IPS DF 4.7 (cell line): ENCODE data around the gene ALK.

ENCODE experiments used
- DNase-seq: peaks from one replicate; pipeline ENCODE4 v3.0.0-alpha.2; 2013; ENCODE audit warnings: low spot score; ENCODE audit errors: extremely low read depth

The ALK gene

DNA sequence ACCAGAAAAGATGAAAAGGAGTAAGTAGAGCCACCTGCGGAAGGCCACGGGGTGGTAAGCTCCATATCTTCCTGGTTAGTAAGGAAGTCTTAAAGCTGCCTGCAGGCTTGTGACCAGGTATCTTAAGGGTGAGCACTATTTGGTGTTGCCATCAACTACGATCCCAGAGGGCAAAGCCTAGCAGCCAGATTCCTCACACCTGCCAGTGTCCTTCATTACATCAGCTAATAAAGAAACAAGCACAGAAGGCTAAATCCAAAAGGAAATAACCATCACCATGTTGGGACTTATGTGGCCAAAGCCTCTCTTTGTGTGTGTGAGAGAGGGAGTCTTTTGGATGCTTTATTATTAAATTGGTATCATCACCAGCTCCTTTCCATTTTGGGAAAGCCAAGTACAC is 123.5 kb downstream of the ALK start:
- DNase-seq, result no peak

- no peak for DNase-seq
These were observed 124.9 kb downstream of the ALK start for GRCh38 chr2:29796446-29796845.

- no peak for DNase-seq
These were observed 131.4 kb downstream of the ALK start for GRCh38 chr2:29789911-29790485.

DNA sequence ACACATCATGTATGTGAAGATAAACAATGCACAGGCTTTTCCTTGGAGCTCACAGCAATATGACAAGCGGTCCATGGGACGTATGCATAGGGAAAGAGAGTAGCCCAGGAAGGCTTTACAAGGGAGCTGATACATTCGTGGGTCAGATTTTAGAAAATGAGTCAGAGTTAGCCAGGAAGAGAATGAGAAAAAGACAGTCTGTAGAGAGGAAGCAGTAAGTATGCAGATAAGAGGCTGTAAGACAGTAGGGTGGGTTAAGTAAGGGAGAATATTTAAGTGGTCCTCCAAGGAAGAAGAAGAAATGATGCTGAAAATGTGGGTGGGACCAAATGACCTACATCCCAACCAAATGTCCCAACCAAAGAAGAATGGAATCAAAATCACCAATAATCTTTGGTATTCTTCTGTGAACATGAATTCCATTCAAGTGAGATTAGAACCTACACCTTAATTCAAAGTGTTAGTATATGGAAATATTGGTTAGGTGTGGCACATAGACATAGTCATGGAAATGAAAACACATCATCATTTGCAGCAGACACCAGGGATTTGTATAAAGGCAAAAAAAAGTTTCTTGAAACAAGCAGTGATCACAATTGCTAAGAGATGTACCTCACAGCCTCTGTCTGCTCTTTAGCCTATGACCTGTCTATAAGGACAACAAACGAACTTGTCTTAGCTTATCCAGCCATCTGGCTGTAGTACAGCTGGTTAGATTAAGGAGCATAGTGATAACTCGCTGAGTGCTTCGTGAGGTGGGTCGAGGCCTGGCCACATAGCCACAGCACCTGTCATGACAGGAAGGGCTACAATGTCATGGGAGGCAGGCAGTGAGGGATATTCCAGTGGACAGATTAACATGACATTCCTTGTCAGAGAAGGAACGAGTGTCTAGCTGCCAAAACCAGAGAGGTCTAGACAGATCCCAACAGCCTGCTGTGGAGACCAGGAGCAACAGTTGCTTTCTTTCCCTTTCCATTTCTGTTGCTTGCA is 133.6 kb downstream of the ALK start:
- no peak for DNase-seq

DNA sequence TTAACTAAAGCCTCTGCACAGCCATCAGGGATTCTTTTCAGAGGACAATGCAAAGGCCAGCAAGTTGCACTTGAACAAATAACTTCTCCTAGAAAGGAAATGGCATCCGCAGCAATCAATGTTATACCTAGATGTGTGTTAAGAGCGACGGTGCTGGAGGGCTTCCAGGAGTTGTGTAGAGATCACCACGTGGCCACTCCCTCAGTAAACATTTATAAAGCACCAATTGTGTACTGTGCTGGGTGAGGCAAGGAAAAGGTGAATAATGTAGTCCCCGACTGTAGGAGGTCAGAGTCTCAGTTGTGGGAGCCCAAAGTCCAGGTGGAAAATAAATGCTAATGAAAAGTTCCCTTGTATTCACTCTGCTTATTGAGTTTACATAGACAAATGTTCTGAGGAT is 135.0 kb downstream of the ALK start:
- no peak for DNase-seq

DNA sequence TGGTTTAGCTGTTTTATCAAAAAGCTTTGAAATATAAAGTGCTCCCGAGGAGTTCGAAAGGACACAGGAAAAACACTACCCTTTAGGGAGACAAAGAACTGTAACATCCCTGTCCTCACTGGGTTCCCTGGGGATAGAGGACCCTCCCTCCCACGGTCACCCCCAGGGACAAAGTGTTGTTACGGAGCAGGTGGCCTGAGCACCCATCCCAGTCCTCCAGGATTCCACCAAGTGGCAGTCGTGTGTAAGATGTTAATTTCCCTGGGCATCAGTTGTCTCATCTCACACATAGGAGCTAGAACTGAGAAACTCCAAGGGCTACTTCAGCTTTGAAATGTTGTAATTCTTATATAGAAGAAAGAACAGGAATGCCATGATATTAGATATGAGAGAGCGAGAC is 137.7 kb downstream of the ALK start:
- no peak for DNase-seq

DNA sequence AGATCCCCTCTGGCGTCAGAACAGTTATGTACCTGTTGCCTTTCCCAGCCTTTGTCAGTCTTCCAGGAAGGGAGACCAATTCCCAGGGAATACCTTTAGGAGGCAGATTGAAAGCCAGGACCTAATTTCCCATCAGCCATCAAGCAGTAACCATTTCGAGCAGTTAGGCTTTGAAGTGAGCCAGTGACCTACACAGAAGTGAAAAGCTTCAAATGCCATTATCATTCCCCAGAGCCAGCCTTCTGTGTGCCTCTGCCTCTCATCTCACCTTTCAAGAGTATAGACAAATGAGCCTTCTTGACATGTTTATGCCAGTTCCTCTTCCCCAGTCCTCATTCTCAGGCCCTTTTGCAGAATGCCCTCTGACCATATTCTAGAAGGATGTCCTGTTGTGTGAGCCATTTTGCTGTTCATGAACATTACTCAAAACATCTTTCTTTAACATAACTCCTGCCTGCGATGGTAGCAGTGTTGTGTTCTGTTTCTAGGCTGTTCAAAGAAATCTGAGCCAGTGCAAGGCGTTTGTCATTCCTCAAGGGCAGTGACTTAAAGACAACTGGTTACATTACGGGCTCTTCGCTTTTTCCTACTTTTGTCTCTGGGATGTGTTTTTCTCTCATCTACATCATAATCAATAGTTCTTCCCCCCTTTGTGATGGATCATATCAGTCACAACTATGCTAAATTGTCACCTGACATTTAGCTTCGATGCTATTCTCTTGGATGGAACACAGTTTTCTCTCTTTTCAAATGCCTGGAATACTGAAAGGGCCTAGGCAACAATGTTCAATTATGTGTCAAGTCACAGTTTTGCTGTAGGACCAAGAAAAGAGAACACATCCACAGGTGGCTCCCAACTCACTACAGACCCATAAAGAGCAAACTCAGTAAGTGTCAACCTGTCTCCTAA is 138.6 kb downstream of the ALK start:
- DNase-seq, result no peak

GRCh38 chr2:29782087-29782486 is 139.3 kb downstream of the ALK start:
- DNase-seq, result no peak

DNA sequence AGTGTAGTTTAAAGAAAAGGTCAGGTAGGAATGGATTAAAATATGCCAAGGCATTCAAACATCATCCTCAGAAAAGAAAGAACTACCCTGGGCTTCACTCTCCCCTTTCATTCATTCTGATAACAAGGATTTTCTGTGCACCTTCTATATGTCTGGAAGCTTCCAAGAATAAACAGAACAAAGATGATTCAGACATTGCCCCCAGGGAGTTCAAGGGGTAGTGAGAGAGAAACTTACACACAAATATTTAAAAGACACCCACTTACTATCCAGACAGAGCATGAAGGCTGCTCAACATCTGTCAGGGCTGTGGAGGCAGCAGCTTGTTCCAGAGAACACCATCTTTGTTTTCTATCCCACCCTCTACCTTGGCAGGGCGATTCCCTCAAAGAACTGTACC is 140.5 kb downstream of the ALK start:
- no peak for DNase-seq

DNA sequence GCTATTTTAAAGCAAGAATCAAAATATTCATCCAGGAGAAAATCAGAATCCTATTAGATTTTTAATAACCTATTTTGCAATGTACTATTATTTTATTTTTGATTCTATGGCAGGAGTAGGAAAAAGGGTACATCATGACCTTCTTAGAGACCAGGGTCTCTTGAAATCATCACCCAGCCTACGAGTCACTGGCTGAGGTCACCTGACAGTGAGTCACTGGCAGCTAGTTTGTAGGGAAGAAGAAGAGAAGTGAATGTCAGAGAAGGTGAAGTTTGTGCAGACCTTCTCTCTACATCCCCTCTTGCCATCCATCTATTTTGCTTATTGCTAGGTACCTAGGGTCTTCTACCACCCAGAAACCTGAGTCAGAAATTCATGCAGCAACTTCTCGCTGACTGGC is 144.2 kb downstream of the ALK start:
- DNase-seq, result no peak

GRCh38 chr2:29776406-29776805 is 145.0 kb downstream of the ALK start:
- DNase-seq, result no peak

GRCh38 chr2:29775937-29776336 is 145.4 kb downstream of the ALK start:
- no peak for DNase-seq

DNA sequence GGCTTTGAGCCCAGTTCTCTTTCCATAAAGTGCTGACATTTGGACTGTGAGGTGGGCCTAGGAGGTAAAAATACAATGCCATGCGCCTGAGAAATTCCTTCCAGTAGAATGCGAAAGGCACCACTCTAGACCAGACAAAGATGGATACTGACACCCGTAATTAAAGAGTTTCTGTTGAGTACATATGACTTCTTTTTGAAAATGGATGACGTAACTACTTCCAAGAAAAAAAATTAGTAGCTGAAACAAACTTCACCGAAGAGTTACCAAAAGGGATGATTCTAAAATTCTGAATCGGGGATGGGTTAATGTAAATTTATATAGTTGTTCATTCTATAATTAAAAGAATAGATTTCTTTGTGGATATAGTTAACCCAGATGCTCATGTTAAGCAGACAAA is 146.8 kb downstream of the ALK start:
- no peak for DNase-seq

GRCh38 chr2:29770846-29771245 is 150.5 kb downstream of the ALK start:
- no peak for DNase-seq

GRCh38 chr2:29769847-29770246 is 151.5 kb downstream of the ALK start:
- DNase-seq, result no peak

DNA sequence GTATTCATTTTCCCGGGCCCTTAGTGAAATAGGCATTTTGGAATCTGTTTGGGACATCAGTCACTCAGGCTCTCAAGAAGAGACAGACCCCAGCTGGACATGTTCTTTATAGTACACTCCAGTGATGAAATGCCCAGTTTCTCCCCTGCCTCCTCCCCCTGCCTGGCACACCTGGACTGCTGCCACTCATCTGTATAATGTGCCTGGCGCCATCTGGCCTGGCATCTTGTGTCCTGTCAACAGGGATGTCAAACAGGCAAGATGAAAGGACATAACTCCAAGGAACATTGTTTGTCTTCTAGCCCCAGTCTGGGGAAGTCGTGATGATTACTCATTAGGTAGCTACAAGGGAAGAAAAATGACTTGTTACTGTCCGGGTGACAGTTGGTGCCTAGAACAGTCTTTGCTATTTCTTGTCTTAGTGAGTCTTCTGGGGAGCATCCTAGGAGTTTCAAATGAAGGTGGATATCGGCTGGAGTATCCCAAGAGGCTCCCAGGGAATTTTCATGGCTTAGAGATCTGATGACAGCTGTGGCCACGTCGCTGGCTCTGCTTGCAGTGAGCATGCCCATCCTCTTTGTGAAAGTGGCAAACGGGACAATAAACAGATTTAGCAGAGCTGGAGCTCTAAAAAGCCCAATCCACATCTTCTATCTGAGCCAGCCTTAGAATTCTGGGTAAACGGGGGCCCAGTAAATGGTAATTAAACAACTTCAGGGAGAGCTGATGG is 153.6 kb downstream of the ALK start:
- DNase-seq, result no peak

GRCh38 chr2:29766191-29766590 is 155.2 kb downstream of the ALK start:
- no peak for DNase-seq

DNA sequence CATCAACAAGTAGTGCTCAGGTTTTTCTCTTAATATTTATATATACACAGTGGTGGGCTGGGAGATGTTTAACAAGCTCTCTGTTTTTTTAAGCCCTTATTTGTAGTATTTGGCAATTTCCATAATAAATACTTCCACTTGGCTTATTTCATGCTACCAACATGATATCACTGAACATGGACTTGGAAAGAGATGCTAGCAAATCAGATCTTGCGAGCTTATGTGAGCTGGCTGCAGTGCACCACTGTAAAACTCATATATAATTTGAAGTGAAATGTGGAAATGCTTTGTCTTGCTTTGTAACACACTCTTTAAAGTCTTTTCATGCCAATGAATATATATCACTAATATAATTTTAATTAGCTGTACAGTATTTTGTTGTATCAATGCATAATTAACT is 155.7 kb downstream of the ALK start:
- DNase-seq, result no peak

GRCh38 chr2:29763371-29763770 is 158.0 kb downstream of the ALK start:
- DNase-seq, result no peak

GRCh38 chr2:29762239-29762638 is 159.1 kb downstream of the ALK start:
- no peak for DNase-seq

- no peak for DNase-seq
These were observed 160.1 kb downstream of the ALK start for GRCh38 chr2:29761278-29761677.
